Loucy (cell line): ENCODE data around the gene CNTNAP2.

ENCODE experiments used
- H2AFZ ChIP-seq: fragments of 200-600 bp; sonication (generic); 2 replicates; pipeline ENCODE4 v1.6.0; 2016; ENCODE audit warnings: antibody characterized with exemption, mild to moderate bottlenecking, low read length, moderate library complexity
- H3F3A ChIP-seq: fragments of 200-600 bp; 2 replicates; pipeline ENCODE4 v1.6.0; 2016; ENCODE audit warnings: antibody characterized with exemption, low read depth, mild to moderate bottlenecking
- H3K27me3 ChIP-seq: fragments of 200-600 bp; sonication (generic); 2 replicates; pipeline ENCODE4 v1.6.1; 2014; ENCODE audit warnings: low read length, mild to moderate bottlenecking; ENCODE audit not compliant: insufficient read depth, poor library complexity, severe bottlenecking
- H3K36me3 ChIP-seq: fragments of 200-600 bp; sonication (generic); 2 replicates; pipeline ENCODE4 v1.6.1; 2016; ENCODE audit warnings: low read length; ENCODE audit not compliant: insufficient read depth
- H3K4me1 ChIP-seq: fragments of 200-600 bp; sonication (generic); 2 replicates; pipeline ENCODE4 v1.5.1; 2014; ENCODE audit warnings: low read length, mild to moderate bottlenecking; ENCODE audit not compliant: insufficient read depth, poor library complexity, severe bottlenecking
- H3K4me2 ChIP-seq: fragments of 200-600 bp; sonication (generic); 2 replicates; pipeline ENCODE4 v1.6.0; 2014; ENCODE audit warnings: antibody characterized with exemption, low read length, low read depth, mild to moderate bottlenecking; ENCODE audit not compliant: poor library complexity, severe bottlenecking
- H3K4me3 ChIP-seq: fragments of 200-600 bp; sonication (generic); 2 replicates; pipeline ENCODE4 v1.5.1; 2014; ENCODE audit warnings: low read length, mild to moderate bottlenecking, mixed read lengths; ENCODE audit not compliant: poor library complexity, severe bottlenecking
- H3K79me2 ChIP-seq: fragments of 200-600 bp; sonication (generic); 2 replicates; pipeline ENCODE4 v1.6.1; 2014; ENCODE audit warnings: low read length; ENCODE audit not compliant: insufficient read depth
- H3K9ac ChIP-seq: fragments of 200-600 bp; sonication (generic); 2 replicates; pipeline ENCODE4 v1.6.0; 2014; ENCODE audit warnings: mild to moderate bottlenecking, low read depth, low read length, moderate library complexity; ENCODE audit not compliant: poor library complexity, severe bottlenecking
- H3K9me2 ChIP-seq: fragments of 200-600 bp; sonication (generic); replicated peaks from 2 replicates; pipeline ENCODE4 v1.6.1; 2016; ENCODE audit warnings: low read depth, low read length, mixed read lengths
- H3K9me3 ChIP-seq: fragments of 200-600 bp; sonication (generic); 2 replicates; pipeline ENCODE4 v1.6.1; 2014; ENCODE audit warnings: mild to moderate bottlenecking, antibody characterized with exemption, low read length, low read depth; ENCODE audit not compliant: insufficient read depth
- H4K20me1 ChIP-seq: fragments of 200-600 bp; sonication (generic); 2 replicates; pipeline ENCODE4 v1.6.0; 2014; ENCODE audit warnings: antibody characterized with exemption, low read length, mild to moderate bottlenecking; ENCODE audit not compliant: insufficient read depth, poor library complexity, severe bottlenecking
- CTCF ChIP-seq: fragments of 200-600 bp; sonication (generic); conservative IDR thresholded peaks from 2 replicates; pipeline ENCODE4 v1.5.1; 2014; ENCODE audit warnings: mild to moderate bottlenecking, antibody characterized with exemption, low read length
- EZH2phosphoT487 ChIP-seq: fragments of 200-600 bp; IDR thresholded peaks from 2 replicates; pipeline ENCODE4 v1.6.1; 2018; ENCODE audit warnings: antibody characterized with exemption, mild to moderate bottlenecking, moderate library complexity, borderline replicate concordance

Gene CNTNAP2

GRCh38 chr7:148262721-148263229, 2146.2 kb downstream of the CNTNAP2 start:
- Histone ChIP-seq H3K4me1 (no peaks in the 10 kb centered on the region), H3K79me2 (no peaks in the 10 kb centered on the region), H3F3A (no peaks in the 10 kb centered on the region), H3K4me2 (no peak overlapping the region), H4K20me1 (no peaks in the 10 kb centered on the region), H3K4me3 (no peak overlapping the region), H3K9ac (no peak overlapping the region), H3K9me3 (no peaks in the 10 kb centered on the region), H3K9me2 (no peaks in the 10 kb centered on the region), H2AFZ (peak overlapping the region; percentile 63), H3K27me3 (no peaks in the 10 kb centered on the region), H3K36me3 (no peaks in the 10 kb centered on the region)
- TF ChIP-seq EZH2phosphoT487 (no peak), CTCF (peak; percentile 98)

- TF ChIP-seq CTCF (peak; percentile 66), EZH2phosphoT487 (no peak)
- Histone ChIP-seq H3K4me3 (no peak overlapping the region), H3K9me3 (no peaks in the 10 kb centered on the region), H3K9ac (no peak overlapping the region), H4K20me1 (no peaks in the 10 kb centered on the region), H3K4me2 (no peak overlapping the region), H3K79me2 (no peaks in the 10 kb centered on the region), H3K4me1 (no peaks in the 10 kb centered on the region), H3K27me3 (no peaks in the 10 kb centered on the region), H2AFZ (no peak overlapping the region), H3K9me2 (no peaks in the 10 kb centered on the region), H3K36me3 (no peaks in the 10 kb centered on the region), H3F3A (no peaks in the 10 kb centered on the region)
These were observed 2148.4 kb downstream of the CNTNAP2 start for GRCh38 chr7:148264933-148265557.

- Histone ChIP-seq H3F3A (no peaks in the 10 kb centered on the region), H3K9ac (no peak overlapping the region), H3K4me1 (no peaks in the 10 kb centered on the region), H3K27me3 (no peaks in the 10 kb centered on the region), H3K79me2 (no peaks in the 10 kb centered on the region), H3K9me2 (no peaks in the 10 kb centered on the region), H3K36me3 (no peaks in the 10 kb centered on the region), H3K4me2 (no peak overlapping the region), H4K20me1 (no peaks in the 10 kb centered on the region), H3K4me3 (no peak overlapping the region), H2AFZ (no peak overlapping the region), H3K9me3 (no peaks in the 10 kb centered on the region)
- no peak for TF ChIP-seq CTCF
These were observed 2149.3 kb downstream of the CNTNAP2 start for GRCh38 chr7:148265896-148266295.
